ENCODE measurements around the gene ERBB4.

- TF ChIP-seq GATA2 (IDR thresholded peaks at IDR 0.05; ENCODE audit: low read depth, low read length), result no peak
- TF ChIP-seq GATA3 (IDR thresholded peaks at IDR 0.05; ENCODE audit: low read depth, low read length), result no peak
Observed at GRCh38 chr2:211367293-211367692, 1171.3 kb downstream of the ERBB4 start.

Data from SH-SY5Y (cell line).